ENCODE measurements around the gene ERCC6L2.

ERCC6L2 gene

GRCh38 chr9:95980262-95981125, 105.0 kb downstream of the ERCC6L2 start:
- DNase-seq: peak; percentile 59

GRCh38 chr9:95981761-95982390, 106.4 kb downstream of the ERCC6L2 start:
- peak; percentile 59 for DNase-seq

GRCh38 chr9:95985440-95986055, 110.1 kb downstream of the ERCC6L2 start:
- no peak for DNase-seq

GRCh38 chr9:95989297-95989696, 113.8 kb downstream of the ERCC6L2 start:
- no peak for DNase-seq

GRCh38 chr9:95991326-95991725, 115.8 kb downstream of the ERCC6L2 start:
- no peak for DNase-seq

GRCh38 chr9:95992536-95992935, 117.0 kb downstream of the ERCC6L2 start:
- no peak for DNase-seq

GRCh38 chr9:95993337-95993736, 117.8 kb downstream of the ERCC6L2 start:
- DNase-seq: no peak

- DNase-seq: no peak
Measured at GRCh38 chr9:95999390-95999789, 123.9 kb downstream of the ERCC6L2 start.

GRCh38 chr9:96004379-96004778, 128.9 kb downstream of the ERCC6L2 start:
- no peak for DNase-seq

GRCh38 chr9:96006296-96006879, 130.9 kb downstream of the ERCC6L2 start:
- DNase-seq: peak; percentile 53

- DNase-seq: no peak
Measured at GRCh38 chr9:96006961-96007360, 131.5 kb downstream of the ERCC6L2 start.

GRCh38 chr9:96008502-96009222, 133.2 kb downstream of the ERCC6L2 start:
- peak; percentile 54 for DNase-seq

GRCh38 chr9:96009223-96009602, 133.7 kb downstream of the ERCC6L2 start:
- no peak for DNase-seq

GRCh38 chr9:96009690-96010472, 134.4 kb downstream of the ERCC6L2 start:
- DNase-seq: peak; percentile 84

- no peak for DNase-seq
Measured at GRCh38 chr9:96014078-96014477, 138.6 kb downstream of the ERCC6L2 start.

GRCh38 chr9:96015876-96016686, 140.6 kb downstream of the ERCC6L2 start:
- peak; percentile 80 for DNase-seq

All from hematopoietic multipotent progenitor cell treated with erythropoietin and hydrocortisone succinate and interleukin-3 and kit ligand, for 4 days (in vitro differentiated cells).